Muscle of back (tissue), 11 donors: Measurements from ENCODE around the gene NDUFS7. TPM values are rescaled to one million over a fixed set of nuclear protein-coding genes. Genes with fewer than 3 reads are reported as not detected.
"Not testable (repeated sequence)": the region's sequence is repeated elsewhere in the genome, so short reads cannot be mapped to it uniquely, and the experiment has no call there.

Experiments
- DNase-seq, 3 donors: peaks; one replicate each; pipeline versions ENCODE4 v3.0.0 to v3.0.0-alpha.2; 2013
- polyA plus RNA-seq, 10 donors: library from polyadenylated mRNA; unstranded; fragments of 120-200 nt; gene quantifications; one replicate each; pipeline ENCODE4 v1.2.1, GENCODE V29; 2013; ENCODE audit not compliant: insufficient read length in 10 of 10

The NDUFS7 gene
- polyA plus RNA-seq, 10 donors: 51.3 to 94.1 (median 63.8) TPM

GRCh38 chr19:1416014-1416841, 32.5 kb downstream of the NDUFS7 start:
- no peak for DNase-seq

GRCh38 chr19:1417145-1417544, 33.4 kb downstream of the NDUFS7 start:
- no peak for DNase-seq

GRCh38 chr19:1417681-1418495, 34.2 kb downstream of the NDUFS7 start:
- no peak for DNase-seq

GRCh38 chr19:1418496-1418775, 34.7 kb downstream of the NDUFS7 start:
- DNase-seq: no peak

GRCh38 chr19:1418951-1419738, 35.4 kb downstream of the NDUFS7 start:
- no peak for DNase-seq

GRCh38 chr19:1420085-1420484, 36.4 kb downstream of the NDUFS7 start:
- not testable (repeated sequence) for DNase-seq

GRCh38 chr19:1420590-1420989, 36.9 kb downstream of the NDUFS7 start:
- no peak for DNase-seq

- no peak for DNase-seq
These were observed 37.7 kb downstream of the NDUFS7 start for GRCh38 chr19:1421218-1421957.

GRCh38 chr19:1421958-1422305, 38.2 kb downstream of the NDUFS7 start:
- no peak for DNase-seq

- no peak for DNase-seq
These were observed 38.7 kb downstream of the NDUFS7 start for GRCh38 chr19:1422360-1422759.

- no peak for DNase-seq
These were observed 39.2 kb downstream of the NDUFS7 start for GRCh38 chr19:1422943-1423342.

- DNase-seq: no peak
These were observed 39.9 kb downstream of the NDUFS7 start for GRCh38 chr19:1423436-1424191.

- DNase-seq: no peak
These were observed 40.7 kb downstream of the NDUFS7 start for GRCh38 chr19:1424192-1424955.

- peak in 1 of 3 donors; percentile 79 for DNase-seq
These were observed 41.6 kb downstream of the NDUFS7 start for GRCh38 chr19:1425102-1425837.

- no peak for DNase-seq
These were observed 42.2 kb downstream of the NDUFS7 start for GRCh38 chr19:1425902-1426301.

- DNase-seq: no peak
These were observed 43.0 kb downstream of the NDUFS7 start for GRCh38 chr19:1426736-1427135.

- no peak for DNase-seq
These were observed 43.7 kb downstream of the NDUFS7 start for GRCh38 chr19:1427221-1427920.

GRCh38 chr19:1428738-1429391, 45.2 kb downstream of the NDUFS7 start:
- DNase-seq: no peak
